Fibroblast of skin of scalp (primary cell): ENCODE results near the gene EML4. TPM values are rescaled to one million over a fixed set of nuclear protein-coding genes. Genes with fewer than 3 reads are reported as not detected.
A peak's percentile ranks its signal among the peaks of the same experiment; 100 is the strongest.
"Not testable (repeated sequence)": the region's sequence is repeated elsewhere in the genome, so short reads cannot be mapped to it uniquely, and the experiment has no call there.

Source experiments
- DNase-seq: peaks from one replicate; pipeline ENCODE4 v3.0.0-alpha.2; 2013
- polyA plus RNA-seq, 2 experiments: library from polyadenylated mRNA; unstranded; fragments of 120-200 nt; gene quantifications; one replicate each; pipeline ENCODE4 v1.2.1, GENCODE V29; 2013; ENCODE audit not compliant: insufficient read length in 2 of 2

EML4 gene, protein sequence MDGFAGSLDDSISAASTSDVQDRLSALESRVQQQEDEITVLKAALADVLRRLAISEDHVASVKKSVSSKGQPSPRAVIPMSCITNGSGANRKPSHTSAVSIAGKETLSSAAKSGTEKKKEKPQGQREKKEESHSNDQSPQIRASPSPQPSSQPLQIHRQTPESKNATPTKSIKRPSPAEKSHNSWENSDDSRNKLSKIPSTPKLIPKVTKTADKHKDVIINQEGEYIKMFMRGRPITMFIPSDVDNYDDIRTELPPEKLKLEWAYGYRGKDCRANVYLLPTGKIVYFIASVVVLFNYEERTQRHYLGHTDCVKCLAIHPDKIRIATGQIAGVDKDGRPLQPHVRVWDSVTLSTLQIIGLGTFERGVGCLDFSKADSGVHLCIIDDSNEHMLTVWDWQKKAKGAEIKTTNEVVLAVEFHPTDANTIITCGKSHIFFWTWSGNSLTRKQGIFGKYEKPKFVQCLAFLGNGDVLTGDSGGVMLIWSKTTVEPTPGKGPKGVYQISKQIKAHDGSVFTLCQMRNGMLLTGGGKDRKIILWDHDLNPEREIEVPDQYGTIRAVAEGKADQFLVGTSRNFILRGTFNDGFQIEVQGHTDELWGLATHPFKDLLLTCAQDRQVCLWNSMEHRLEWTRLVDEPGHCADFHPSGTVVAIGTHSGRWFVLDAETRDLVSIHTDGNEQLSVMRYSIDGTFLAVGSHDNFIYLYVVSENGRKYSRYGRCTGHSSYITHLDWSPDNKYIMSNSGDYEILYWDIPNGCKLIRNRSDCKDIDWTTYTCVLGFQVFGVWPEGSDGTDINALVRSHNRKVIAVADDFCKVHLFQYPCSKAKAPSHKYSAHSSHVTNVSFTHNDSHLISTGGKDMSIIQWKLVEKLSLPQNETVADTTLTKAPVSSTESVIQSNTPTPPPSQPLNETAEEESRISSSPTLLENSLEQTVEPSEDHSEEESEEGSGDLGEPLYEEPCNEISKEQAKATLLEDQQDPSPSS
- 29.4 TPM for polyA plus RNA-seq (2013, experiment 1 of 2; ENCODE audit: insufficient read length)
- polyA plus RNA-seq (2013, experiment 2 of 2; ENCODE audit: insufficient read length): 33.0 TPM

DNA sequence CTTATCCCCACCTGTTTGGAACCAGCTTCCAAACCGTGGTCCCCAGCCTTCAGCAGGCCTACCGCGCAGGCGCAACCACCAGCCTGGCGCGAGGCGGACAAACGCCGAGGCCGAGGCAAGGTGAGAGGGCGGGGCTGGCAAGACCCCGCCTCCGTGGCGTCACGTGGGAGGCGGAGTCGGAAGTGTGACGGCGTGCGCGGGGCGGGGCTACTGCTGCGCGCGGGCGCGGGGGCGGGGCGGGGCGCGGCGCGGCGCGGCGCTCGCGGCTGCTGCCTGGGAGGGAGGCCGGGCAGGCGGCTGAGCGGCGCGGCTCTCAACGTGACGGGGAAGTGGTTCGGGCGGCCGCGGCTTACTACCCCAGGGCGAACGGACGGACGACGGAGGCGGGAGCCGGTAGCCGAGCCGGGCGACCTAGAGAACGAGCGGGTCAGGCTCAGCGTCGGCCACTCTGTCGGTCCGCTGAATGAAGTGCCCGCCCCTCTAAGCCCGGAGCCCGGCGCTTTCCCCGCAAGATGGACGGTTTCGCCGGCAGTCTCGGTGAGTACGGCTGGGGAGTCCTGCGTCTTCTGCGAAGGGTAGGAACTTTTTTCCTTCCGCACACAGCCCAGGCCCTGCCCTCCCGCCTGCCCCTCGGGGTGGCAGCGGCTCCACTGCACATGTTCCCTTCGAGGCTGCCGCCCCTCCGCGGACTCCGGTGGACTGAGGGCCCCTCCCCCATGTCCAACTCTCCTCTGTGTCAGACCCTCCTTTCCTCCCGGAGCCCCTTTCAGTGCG, at the start of gene EML4:
Gene EML4 (plus strand): TSS at position 254 of the 774 bp plus-strand sequence. CDS start 259 bp downstream, at position 513.
- peak; percentile 91 for DNase-seq

DNA sequence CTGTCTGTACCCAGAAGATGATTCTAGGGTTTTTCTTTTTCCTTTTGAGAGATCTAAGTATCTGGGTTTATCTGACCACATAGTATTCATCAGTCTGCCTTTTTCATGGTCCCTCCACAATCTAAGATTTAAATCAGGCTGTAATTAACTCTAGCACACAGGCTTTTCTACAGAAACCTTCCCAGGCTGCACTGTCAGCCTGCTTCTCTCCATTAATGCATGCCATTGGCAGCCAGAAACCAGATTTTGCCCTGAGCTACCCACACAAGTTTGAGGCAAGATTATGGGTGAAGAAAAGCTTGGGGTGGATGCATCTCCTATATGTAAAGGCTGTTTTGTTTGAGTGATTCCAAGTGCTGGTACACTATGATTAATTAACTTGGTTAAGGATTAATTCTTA, 45.7 kb upstream of the EML4 start:
- no peak for DNase-seq

DNA sequence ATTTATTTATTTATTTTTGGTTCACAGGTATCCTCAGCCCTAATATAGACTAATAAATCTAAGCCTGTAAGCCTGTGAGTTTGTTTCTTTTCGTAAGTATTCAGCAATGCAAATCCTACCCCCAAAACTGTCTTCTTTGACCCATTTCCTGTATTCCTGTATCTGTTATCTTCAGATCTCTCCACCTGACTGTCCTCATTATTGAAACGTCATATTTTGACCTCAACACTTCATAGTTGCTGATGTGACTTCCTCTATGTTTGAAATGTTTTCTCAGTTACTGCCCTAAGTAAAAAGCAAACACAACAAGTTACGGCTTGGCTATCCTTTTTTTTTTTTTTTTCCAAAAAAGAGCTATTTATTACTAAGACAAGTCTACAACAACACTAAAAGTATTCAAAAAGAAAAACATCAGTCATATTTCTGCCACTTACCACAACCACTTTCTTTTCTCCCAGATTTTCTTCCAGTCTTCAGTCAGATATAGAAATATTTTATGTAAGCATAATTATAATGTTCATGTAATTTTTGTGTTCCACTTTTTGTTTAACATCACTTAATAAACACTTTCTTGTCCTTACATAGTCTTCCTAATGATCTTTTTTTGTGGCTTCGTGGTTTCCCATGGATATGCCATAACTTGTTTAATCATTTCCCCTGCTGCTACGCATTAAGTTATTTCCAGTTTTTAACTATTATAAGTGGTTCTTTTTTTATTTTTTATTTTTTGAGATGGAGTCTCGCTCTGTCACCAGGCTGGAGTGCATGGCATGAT, 45.0 kb upstream of the EML4 start:
- DNase-seq: no peak

DNA sequence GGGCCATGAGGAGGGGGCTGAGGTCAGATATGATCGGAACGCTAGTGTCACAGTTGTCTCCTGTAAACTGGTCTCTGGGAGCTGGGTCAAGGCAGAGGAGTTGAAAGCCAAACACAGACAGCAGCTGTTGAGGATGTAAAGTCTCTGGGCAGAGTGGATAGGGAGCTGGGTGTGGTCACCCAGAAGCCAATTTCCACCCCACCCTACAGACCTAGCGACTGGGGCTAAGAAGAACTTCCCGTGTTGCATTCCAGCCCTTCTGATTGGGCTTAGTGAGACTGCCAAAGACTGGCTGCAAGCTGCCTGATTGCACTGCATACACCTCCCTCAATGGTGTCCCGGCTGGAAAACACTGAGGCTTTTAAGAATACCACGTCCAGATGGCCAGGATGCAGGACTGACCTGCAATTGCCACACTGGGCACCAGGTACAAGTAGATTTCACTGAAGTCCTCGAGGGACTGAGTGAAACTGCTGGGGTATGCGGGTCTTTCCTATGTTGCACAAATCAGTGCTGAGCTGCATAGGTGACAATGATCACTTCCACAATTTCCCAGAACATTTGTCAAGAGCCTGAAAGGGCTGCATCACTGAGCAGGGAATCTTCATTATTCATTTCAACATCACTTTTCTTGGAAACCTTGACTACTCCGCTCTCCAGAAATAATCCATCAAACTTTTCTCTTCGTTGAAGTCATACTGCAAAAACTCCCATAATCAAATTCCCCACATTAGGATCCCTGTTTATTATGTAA, 43.1 kb upstream of the EML4 start:
- DNase-seq: no peak

DNA sequence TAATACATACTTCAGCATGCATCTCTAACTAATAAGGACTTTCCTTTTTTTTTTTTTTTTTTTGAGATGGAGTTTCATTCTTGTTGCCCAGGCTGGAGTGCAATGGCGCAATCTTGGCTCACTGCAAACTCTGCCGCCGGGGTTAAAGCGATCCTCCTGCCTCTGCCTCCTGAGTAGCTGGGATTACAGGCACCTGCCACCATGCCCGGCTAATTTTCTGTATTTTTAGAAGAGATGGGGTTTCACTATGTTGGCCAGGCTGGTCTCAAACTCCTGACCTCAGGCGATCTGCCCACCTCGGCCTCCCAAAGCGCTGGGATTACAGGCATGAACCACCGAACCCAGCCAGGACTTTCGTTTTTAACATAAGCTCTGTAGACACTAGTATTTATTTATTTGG, 42.3 kb upstream of the EML4 start:
- not testable (repeated sequence) for DNase-seq

DNA sequence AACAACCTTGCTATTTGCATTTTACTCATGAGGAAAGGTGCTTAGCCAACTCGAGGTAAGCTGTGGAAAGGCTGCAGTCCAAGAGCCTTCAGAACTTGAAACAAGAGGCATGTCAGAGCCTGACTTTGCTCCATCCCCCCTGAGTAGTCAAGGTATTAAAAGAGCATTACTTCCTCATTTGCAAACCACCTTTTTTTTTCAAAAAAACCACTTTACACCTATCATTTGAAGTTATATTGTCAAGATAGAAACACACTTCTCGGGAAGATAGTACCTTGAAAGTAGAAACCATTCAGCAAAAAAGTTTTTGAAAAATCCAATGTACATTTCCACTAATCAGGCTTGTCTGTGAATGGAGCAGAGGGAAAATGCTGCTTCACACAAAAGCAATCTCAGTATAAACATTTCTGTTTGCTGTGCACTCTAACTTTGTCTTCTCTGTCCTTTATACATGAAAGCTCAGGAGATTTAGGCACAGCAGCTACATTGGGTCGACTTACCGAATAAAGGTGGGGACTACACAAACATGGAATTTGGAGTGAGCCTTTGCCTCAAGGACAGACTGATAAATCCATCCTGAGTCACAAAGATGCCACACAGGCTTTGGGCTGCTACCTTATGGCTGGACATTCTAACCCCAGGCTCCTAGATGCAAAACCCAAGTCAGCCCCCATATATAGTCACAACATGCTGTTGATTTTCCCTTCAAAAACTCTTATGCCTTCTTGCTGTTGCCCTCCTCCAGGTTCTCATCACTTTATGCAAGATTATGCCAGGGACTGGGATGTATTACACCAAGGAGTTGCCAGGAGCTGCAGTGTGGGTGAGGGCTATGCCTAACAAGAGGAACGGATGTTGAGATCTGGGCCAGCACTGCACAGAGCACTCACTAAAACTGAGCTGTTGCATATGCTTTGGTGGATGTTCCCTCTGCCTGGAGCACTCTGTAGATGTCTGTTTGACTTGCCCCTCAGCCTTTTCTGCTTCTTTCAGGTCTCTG, 41.4 kb upstream of the EML4 start:
- DNase-seq: no peak

DNA sequence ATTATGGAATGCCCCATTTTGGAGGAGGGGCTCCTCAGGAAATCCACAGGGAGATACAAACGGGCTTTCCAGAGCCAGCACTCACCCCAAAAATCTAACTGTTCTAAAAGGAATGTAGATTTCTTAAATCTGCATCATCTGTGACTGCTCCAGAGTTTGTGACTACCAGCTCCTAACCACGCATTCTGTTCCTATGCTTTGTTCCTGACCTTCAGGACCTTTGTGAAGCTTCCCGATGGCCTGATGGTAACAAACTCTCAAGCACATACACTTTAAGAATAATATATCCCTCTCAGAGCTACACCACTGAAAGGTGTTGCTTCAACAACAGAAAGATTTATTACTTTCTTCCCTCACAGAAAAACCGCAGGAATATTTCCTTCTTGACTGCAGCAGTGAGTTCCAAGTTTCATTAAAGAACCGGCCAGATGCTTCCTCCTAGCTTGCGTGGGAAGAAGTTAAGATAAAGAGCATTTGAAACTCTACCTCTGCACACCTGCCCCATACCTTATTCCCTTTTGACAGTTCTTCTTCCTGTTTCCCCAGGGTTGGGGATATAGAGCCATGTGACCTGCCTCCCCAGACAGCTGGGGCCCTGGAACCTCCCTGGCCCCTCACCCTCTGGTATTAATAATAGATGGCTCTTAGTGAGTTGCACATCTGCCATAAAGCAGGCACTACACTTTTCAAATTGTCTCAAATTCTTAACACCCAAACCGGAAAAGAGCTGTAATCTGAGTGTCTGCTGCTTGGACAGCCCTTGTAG, 40.2 kb upstream of the EML4 start:
- peak; percentile 69 for DNase-seq

DNA sequence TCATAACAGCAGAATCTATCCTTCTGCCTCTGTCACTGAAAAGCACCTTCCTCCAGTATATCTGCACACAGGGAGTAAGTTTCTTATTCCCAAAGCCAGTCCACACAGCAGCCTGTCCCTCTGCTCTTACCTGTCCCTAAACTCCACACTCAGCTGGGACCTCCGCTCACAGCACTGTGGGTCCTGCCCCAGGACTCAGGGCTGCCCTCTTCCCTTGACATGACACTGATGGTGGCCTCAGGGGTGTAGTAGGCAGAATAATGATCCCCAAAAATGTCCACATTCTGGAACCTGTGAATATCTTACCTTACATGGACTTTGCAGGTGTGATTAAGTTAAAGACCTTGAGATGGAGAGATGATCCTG, 39.7 kb upstream of the EML4 start:
- DNase-seq: no peak

DNA sequence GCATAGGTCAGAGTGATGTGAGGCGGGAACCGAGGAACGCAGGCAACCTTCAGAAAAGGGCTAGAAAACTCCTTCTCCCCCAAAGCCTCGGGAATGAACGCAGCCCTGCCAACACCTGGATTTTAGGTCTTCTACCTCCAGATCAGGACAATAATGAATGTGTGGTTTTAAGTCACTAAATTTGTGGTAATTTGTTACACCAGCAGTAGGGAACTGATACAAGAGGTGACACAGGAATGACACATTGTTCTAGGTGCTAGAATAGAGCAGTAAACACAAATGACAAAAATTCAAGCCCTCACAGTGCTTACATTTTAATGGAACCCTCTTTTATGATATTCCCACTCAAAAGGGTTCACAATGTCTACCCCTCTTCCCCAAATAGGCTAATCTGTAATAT, 39.2 kb upstream of the EML4 start:
- no peak for DNase-seq

DNA sequence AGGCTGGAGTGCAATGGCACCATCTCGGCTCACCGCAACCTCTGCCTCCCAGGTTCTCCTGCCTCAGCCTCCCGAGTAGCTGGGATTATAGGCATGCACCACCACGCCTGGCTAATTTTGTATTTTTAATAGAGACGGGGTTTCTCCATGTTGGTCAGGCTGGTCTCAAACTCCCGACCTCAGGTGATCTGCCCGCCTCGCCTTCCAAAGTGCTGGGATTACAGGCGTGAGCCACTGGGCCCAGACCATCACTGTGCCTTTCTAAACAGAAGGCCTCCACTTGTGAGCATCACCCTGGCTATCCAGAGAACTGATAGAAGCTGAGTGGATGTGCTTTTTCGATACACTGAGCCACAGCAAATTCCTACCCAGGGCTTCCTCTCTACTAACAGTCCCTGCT, 38.3 kb upstream of the EML4 start:
- not testable (repeated sequence) for DNase-seq

DNA sequence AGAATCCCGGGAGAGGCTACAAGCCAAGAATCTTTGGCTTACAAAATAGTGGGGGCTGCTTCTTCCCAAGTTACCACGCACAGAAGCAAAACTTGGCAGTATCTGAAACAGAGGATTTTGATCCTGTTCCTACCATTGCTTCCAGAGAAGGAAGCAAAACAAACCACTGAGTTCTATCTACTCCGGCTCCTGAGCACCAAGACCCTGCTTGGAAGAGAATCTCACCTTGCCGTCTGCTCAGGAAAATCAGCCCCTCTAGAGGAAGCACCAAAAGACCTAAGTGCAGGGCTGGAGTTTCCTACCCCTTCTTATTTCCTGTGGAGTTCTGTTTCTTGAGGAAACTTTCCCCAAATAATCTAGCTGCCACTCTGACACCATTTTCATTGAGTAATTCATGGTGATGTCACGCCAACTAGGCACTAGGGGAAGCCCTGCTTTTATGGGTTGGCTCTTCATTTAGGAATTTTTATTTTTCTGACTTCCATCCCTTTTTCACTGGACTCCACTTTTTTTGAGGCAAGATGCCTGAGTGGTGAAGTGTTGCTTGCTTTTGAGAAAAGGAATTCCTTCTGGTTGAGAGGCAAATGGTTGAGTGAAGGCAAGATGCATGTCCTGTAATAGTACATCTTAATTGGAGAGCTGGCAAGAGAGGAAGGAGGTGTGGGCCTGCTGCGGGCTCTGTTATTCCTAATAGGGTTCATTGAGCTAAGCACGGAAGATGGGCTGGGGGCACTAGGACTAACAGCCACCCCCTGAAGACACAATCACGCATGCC, 36.8 kb upstream of the EML4 start:
- peak; percentile 98 for DNase-seq

DNA sequence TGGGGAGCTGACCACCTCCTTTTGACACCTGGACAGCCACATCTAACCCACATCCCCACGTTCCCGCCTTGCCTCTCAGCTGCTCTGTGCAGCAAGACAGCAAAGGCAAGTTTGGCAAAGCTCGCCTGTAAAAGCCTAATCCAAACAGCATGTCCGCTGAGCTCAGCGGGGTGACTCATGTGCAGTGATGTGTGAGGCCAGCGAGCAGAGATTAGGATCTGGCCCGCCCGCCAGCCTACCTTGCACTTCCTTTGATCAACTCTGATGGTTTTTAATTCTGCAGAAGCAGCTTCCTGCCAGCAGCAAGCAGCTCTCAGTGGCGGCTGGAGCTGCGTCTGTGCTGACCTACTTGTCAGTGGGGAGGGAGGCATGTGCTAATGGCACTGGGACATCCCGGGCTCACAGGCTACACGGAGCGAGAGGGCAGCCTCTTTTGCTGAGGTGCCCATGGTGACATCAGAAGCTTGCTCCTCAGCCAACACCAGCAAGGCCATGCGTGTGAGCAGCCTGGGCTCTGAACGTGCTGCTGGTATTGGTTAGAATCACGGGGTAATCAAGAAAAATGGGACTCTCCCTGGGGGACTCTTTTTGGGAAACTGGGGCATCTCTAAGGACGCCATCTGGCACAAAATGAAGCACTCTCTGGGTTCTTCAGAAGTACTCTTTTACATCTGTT, 36.0 kb upstream of the EML4 start:
- DNase-seq: peak; percentile 95

DNA sequence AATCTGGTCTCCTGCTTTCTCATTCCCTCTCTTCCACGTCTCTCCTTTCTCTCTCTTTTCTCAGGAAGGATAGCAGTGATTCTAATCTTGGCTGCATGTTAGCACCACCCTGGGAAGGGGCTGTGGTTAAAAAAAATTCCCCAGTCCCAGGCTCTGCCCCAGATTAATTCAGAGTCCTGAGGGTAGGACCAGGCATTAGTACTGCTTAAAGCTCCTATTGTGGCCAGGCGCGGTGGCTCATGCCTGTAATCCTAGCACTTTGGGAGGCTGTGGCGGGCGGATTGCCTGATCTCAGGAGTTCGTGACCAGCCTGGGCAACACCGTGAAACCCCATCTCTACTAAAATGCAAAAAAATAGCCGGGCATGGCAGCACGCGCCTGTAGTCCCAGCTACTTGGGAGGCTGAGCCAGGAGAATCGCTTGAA, 35.4 kb upstream of the EML4 start:
- no peak for DNase-seq

DNA sequence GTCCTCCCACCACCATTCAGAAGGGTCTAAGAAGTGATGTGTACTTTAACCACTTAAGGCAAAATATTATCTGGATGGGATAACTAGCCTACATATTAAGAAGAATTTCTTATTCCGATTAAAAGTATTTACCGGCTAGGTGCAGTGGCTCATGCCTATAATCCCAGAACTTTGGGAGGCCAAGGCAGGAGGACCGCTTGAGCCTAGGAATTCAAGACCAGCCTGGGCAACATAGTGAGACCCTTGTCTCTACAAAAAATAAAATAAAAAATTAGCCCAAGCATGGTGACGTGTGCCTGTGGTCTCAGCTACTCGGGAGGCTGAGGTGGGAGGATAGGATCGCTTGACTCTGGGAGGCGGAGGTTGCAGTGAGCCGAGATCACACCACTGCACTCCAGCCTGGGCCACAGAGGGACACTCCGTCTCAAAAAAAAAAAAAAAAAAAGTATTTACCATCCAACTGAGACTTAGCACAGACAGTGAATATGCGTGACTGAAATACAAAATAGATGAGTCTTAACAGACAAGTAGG, 34.7 kb upstream of the EML4 start:
- not testable (repeated sequence) for DNase-seq

DNA sequence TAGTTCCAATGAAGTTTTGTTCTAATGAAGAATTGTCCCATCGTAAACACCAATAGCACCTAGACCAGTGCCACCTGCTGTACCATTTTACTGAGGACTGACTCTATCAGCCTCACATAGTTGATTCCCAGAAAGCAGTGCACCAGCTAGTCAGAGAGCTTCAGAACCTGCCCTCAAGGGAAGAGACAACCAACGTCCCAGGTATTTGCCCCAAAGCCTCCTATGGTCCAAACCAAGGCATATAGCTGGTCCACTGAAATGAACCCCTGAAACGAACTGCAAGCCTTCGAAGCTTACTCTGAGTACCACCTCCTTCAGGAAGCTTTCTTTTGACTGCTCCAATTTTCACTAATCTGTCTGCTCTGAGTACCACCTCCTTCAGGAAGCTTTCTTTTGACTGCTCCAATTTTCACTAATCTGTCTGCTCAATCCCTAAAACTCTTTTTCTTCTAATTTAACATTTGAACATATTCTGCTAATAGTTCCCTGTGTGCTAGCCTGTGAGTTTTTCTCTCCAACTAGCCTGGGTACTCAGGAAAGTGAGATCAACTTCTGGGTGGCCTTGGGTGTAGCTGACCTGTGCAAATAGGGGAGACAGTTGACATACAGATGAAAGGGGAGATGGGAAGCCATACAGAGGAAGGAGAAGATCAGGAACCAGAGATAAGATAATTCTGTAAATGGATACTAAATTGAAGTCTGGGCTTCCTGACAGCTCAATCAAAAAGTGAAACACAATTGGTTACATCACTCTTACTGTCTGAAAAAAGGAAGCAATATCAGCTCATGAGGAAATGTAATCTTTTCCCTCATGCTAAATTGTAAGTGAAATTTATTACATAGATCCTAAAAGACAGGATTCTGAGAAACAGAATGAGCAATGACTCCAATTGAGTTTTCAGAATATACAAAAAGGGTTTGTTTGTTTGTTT, 33.5 kb upstream of the EML4 start:
- DNase-seq: no peak

DNA sequence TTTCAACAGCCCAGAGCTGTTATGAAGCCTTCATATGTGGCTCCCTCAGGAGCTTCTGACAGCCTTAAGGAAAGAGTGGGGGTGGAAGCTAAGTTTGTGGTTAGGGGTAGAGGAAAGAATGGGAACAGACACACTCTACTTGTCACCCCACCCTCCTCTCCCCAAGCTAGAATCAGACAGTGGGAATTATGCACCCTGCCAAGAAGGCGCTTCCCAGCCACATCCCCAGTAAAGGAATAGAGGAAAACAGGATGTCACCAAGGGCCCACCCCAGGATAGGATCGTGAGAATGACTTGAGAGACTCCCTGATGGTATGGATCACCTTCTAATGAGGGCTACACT, 32.4 kb upstream of the EML4 start:
- DNase-seq: peak; percentile 81
